NB4 (cell line): Measurements from ENCODE around the gene SCFD2.

Source experiments
- DNase-seq: peaks from one replicate; pipeline ENCODE4 v3.0.0; 2010; ENCODE audit warnings: low read depth
- H3K4me3 ChIP-seq: one replicate; pipeline ENCODE4 v1.5.1; 2011; ENCODE audit warnings: mild to moderate bottlenecking, low read depth, low read length, moderate library complexity
- CTCF ChIP-seq: IDR thresholded peaks from one replicate; pipeline ENCODE4 v1.5.1; 2012; ENCODE audit warnings: low read depth, low read length
- MAX ChIP-seq: IDR thresholded peaks from 2 replicates; pipeline ENCODE4 v1.6.1; 2011; ENCODE audit warnings: low read depth, low read length
- MYC ChIP-seq: IDR thresholded peaks from 2 replicates; pipeline ENCODE4 v1.6.1; 2011; ENCODE audit warnings: low read depth, low read length
- POLR2A ChIP-seq: IDR thresholded peaks from 2 replicates; pipeline ENCODE4 v1.6.1; 2011; ENCODE audit warnings: mild to moderate bottlenecking; ENCODE audit not compliant: insufficient read length; ENCODE audit errors: extremely low read depth

SCFD2 gene

GRCh38 chr4:52846502-52846901 is 519.4 kb downstream of the SCFD2 start:
- no peak for DNase-seq
- TF ChIP-seq POLR2A = no peak
- TF ChIP-seq CTCF = no peak
- no peak for TF ChIP-seq MYC
- no peak for TF ChIP-seq MAX
- H3K4me3 ChIP-seq = no peak overlapping the region

GRCh38 chr4:52844596-52844995 is 521.3 kb downstream of the SCFD2 start:
- no peak for DNase-seq
- H3K4me3 ChIP-seq = no peak overlapping the region
- TF ChIP-seq POLR2A (no peak), CTCF (no peak), MAX (no peak)

GRCh38 chr4:52843958-52844357 is 521.9 kb downstream of the SCFD2 start:
- TF ChIP-seq MYC (no peak), CTCF (no peak), POLR2A (no peak)
- H3K4me3 ChIP-seq = no peak overlapping the region
- no peak for DNase-seq

- TF ChIP-seq CTCF = no peak
- TF ChIP-seq POLR2A = no peak
- no peak for TF ChIP-seq MAX
- no peak for TF ChIP-seq MYC
- no peak overlapping the region for H3K4me3 ChIP-seq
- DNase-seq = no peak
Measured at GRCh38 chr4:52843351-52843750, 522.5 kb downstream of the SCFD2 start.

GRCh38 chr4:52842792-52843191 is 523.1 kb downstream of the SCFD2 start:
- no peak for DNase-seq
- TF ChIP-seq CTCF (no peak), MYC (no peak), MAX (no peak), POLR2A (no peak)
- H3K4me3 ChIP-seq = no peak overlapping the region
